HepG2 (cell line): ENCODE data around the gene MNX1. TPM values are rescaled to one million over a fixed set of nuclear protein-coding genes. Genes with fewer than 3 reads are reported as not detected.
A peak's percentile ranks its signal among the peaks of the same experiment; 100 is the strongest.

ENCODE experiments used
- NCOA2 ChIP-seq: sonication (generic); formaldehyde crosslinking; IDR thresholded peaks from 2 replicates; pipeline ENCODE4 v1.8.0; 2022; ENCODE audit warnings: inconsistent platforms
- NR2F2 ChIP-seq: IDR thresholded peaks from 2 replicates; pipeline ENCODE4 v1.6.1; 2012; ENCODE audit warnings: low read depth, inconsistent platforms, borderline replicate concordance
- POGZ ChIP-seq: sonication (generic); formaldehyde crosslinking; IDR thresholded peaks from 2 replicates; pipeline ENCODE4 v1.4.0; 2020; ENCODE audit warnings: mild to moderate bottlenecking, missing genetic modification reagents
- RELA ChIP-seq: sonication (generic); formaldehyde crosslinking; IDR thresholded peaks from 2 replicates; pipeline ENCODE4 v1.4.0; 2020; ENCODE audit warnings: missing genetic modification reagents
- TP53 ChIP-seq: sonication (generic); formaldehyde crosslinking; conservative IDR thresholded peaks from 2 replicates; pipeline ENCODE4 v1.4.0; 2020; ENCODE audit warnings: missing genetic modification reagents
- ZNF33B ChIP-seq: sonication (generic); formaldehyde crosslinking; IDR thresholded peaks from 2 replicates; pipeline ENCODE4 v1.5.1; 2020; ENCODE audit warnings: mild to moderate bottlenecking, missing genetic modification reagents
- ZNF543 ChIP-seq: sonication (generic); formaldehyde crosslinking; IDR thresholded peaks from 2 replicates; pipeline ENCODE4 v1.4.0; 2020; ENCODE audit warnings: mild to moderate bottlenecking, missing genetic modification reagents
- ZNF775 ChIP-seq: sonication (generic); formaldehyde crosslinking; IDR thresholded peaks from 2 replicates; pipeline ENCODE4 v1.4.0; 2020; ENCODE audit warnings: missing genetic modification reagents, mild to moderate bottlenecking, moderate library complexity, borderline replicate concordance
- ZNF782 ChIP-seq: sonication (generic); formaldehyde crosslinking; IDR thresholded peaks from 2 replicates; pipeline ENCODE4 v1.4.0; 2020; ENCODE audit warnings: missing genetic modification reagents, mild to moderate bottlenecking, borderline replicate concordance
- polyA plus RNA-seq, 8 experiments: library from polyadenylated mRNA; depleted of rRNA in 3 of 8; stranded (reverse) in 7 of 8; unstranded in 1 of 8; fragments of >200 nt; fragmentation: Illumina TruSeq in 4 of 8; extraction: Trizol in 4 of 8; gene quantifications; 2 replicates each; pipeline versions ENCODE4 v1.2.1 to v1.2.3, GENCODE V29; 2011 to 2016; ENCODE audit warnings: low read depth in 4 of 8, missing spikeins in 1 of 8, mixed read lengths in 1 of 8; ENCODE audit not compliant: insufficient read depth in 1 of 8
- total RNA-seq, 5 experiments: library from RNA; depleted of rRNA; stranded (reverse); fragments of >200 nt; fragmentation: Illumina TruSeq; extraction: Trizol; gene quantifications; 2 replicates each; pipeline ENCODE4 v1.2.3, GENCODE V29; 2016; ENCODE audit warnings: low read depth in 1 of 5
- TF ChIP-seq, protein P1 (sequence below): sonication (generic); formaldehyde crosslinking; IDR thresholded peaks from 2 replicates; pipeline ENCODE4 v1.4.0; 2020; ENCODE audit warnings: missing genetic modification reagents
- TF ChIP-seq, protein P2 (sequence below): sonication (generic); formaldehyde crosslinking; IDR thresholded peaks from 2 replicates; pipeline ENCODE4 v1.8.0; 2022; ENCODE audit warnings: mild to moderate bottlenecking, missing genetic modification reagents, moderate library complexity
- TF ChIP-seq, protein P3 (sequence below): sonication (generic); formaldehyde crosslinking; IDR thresholded peaks from 2 replicates; pipeline ENCODE4 v1.5.0; 2020; ENCODE audit warnings: missing genetic modification reagents
- TF ChIP-seq, protein P4 (sequence below): sonication (generic); formaldehyde crosslinking; IDR thresholded peaks from 2 replicates; pipeline ENCODE4 v1.5.0; 2020; ENCODE audit warnings: mild to moderate bottlenecking, missing genetic modification reagents
- TF ChIP-seq, protein P5 (sequence below): sonication (generic); formaldehyde crosslinking; IDR thresholded peaks from 2 replicates; pipeline ENCODE4 v1.8.0; 2022; ENCODE audit warnings: missing genetic modification reagents, mild to moderate bottlenecking, inconsistent platforms, borderline replicate concordance
- TF ChIP-seq, protein P6 (sequence below): fragments of 450-650 bp; IDR thresholded peaks from 2 replicates; pipeline ENCODE4 v1.6.1; 2017

The MNX1 gene
- total and polyA plus RNA-seq, 2 of the 13 experiments (the other 11 are each of a cell fraction or from before 2014, with no cell fraction given) = 0.94 to 6.1 TPM

DNA sequence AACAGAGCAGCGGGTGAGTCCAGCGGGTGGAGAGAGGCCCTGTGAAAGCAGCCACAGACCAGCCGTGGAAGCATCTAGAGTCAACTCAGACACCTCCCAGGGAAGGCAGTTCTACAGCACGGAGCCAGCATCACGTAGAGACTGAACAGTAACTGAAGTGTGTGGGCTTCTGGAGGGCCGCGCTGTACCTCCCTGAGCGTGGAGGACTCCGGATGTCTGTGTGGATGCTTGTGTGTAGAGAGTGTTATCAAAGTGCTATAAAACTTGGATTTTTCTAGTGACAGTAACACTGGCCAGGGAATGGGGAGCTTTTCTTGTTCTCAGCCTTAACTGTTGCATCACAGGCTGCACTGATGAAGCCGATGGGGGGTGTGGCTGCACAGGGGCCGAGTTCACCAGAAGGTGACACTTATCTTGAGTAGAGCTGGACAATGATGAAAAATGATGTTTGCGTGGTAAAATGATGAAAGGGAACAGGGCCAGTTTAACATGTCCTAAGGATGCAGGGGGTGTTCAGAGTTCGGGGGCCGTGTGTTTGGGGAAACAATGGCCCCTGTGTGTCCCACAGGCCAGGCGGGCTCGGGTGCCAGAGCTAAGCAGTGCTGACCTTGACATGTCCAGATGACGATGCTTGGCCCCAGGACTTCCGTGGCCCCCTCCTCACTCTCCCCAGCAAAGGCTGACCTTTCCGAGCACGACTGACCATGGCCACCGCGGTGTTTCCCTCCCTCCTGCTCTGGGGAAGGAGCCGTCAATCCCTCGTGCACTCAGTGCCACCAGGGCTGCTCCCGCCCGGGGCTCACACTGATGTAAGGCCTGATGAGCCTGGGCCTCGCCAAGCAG lies 21.9 kb downstream of the MNX1 start (continued):
- TF ChIP-seq ZNF33B (CRISPR knock-in tag) (no peak), NR2F2 (peak; percentile 92), ZNF775 (no peak), NCOA2 (CRISPR knock-in tag) (peak; percentile 90), ZNF543 (CRISPR knock-in tag) (no peak), ZNF782 (no peak; the same call in 1 of the 2 replicates), RELA (no peak), TP53 (no peak), POGZ (no peak)
- TF ChIP-seq, protein P1, sequence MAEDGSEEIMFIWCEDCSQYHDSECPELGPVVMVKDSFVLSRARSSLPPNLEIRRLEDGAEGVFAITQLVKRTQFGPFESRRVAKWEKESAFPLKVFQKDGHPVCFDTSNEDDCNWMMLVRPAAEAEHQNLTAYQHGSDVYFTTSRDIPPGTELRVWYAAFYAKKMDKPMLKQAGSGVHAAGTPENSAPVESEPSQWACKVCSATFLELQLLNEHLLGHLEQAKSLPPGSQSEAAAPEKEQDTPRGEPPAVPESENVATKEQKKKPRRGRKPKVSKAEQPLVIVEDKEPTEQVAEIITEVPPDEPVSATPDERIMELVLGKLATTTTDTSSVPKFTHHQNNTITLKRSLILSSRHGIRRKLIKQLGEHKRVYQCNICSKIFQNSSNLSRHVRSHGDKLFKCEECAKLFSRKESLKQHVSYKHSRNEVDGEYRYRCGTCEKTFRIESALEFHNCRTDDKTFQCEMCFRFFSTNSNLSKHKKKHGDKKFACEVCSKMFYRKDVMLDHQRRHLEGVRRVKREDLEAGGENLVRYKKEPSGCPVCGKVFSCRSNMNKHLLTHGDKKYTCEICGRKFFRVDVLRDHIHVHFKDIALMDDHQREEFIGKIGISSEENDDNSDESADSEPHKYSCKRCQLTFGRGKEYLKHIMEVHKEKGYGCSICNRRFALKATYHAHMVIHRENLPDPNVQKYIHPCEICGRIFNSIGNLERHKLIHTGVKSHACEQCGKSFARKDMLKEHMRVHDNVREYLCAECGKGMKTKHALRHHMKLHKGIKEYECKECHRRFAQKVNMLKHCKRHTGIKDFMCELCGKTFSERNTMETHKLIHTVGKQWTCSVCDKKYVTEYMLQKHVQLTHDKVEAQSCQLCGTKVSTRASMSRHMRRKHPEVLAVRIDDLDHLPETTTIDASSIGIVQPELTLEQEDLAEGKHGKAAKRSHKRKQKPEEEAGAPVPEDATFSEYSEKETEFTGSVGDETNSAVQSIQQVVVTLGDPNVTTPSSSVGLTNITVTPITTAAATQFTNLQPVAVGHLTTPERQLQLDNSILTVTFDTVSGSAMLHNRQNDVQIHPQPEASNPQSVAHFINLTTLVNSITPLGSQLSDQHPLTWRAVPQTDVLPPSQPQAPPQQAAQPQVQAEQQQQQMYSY = no peak
- TF ChIP-seq, protein P2, sequence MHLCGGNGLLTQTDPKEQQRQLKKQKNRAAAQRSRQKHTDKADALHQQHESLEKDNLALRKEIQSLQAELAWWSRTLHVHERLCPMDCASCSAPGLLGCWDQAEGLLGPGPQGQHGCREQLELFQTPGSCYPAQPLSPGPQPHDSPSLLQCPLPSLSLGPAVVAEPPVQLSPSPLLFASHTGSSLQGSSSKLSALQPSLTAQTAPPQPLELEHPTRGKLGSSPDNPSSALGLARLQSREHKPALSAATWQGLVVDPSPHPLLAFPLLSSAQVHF (CRISPR knock-in tag) = no peak
- TF ChIP-seq, protein P3, sequence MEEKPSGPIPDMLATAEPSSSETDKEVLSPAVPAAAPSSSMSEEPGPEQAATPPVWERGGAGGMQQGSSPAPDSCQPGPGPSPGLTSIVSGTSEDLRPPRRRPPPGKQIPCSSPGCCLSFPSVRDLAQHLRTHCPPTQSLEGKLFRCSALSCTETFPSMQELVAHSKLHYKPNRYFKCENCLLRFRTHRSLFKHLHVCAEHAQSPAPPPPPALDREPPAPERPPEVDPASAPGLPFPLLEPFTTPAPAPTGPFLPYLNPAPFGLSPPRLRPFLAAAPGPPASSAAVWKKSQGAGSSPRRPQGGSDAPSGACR (CRISPR knock-in tag) = no peak
- TF ChIP-seq, protein P4, sequence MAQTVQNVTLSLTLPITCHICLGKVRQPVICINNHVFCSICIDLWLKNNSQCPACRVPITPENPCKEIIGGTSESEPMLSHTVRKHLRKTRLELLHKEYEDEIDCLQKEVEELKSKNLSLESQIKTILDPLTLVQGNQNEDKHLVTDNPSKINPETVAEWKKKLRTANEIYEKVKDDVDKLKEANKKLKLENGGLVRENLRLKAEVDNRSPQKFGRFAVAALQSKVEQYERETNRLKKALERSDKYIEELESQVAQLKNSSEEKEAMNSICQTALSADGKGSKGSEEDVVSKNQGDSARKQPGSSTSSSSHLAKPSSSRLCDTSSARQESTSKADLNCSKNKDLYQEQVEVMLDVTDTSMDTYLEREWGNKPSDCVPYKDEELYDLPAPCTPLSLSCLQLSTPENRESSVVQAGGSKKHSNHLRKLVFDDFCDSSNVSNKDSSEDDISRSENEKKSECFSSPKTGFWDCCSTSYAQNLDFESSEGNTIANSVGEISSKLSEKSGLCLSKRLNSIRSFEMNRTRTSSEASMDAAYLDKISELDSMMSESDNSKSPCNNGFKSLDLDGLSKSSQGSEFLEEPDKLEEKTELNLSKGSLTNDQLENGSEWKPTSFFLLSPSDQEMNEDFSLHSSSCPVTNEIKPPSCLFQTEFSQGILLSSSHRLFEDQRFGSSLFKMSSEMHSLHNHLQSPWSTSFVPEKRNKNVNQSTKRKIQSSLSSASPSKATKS (CRISPR knock-in tag) = no peak
- TF ChIP-seq, protein P5, sequence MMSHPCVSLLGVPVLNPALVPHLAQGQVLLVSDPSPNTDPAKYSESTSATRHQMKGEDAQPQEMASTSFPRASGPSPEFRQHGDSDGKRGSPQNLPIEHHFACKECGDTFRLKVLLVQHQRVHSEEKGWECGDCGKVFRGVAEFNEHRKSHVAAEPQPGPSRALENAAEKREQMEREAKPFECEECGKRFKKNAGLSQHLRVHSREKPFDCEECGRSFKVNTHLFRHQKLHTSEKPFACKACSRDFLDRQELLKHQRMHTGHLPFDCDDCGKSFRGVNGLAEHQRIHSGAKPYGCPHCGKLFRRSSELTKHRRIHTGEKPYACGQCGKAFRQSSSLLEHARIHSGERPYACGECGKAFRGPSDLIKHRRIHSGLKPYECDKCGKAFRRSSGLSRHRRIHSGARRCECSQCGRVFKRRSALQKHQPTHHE (CRISPR knock-in tag) = no peak
- TF ChIP-seq, protein P6, sequence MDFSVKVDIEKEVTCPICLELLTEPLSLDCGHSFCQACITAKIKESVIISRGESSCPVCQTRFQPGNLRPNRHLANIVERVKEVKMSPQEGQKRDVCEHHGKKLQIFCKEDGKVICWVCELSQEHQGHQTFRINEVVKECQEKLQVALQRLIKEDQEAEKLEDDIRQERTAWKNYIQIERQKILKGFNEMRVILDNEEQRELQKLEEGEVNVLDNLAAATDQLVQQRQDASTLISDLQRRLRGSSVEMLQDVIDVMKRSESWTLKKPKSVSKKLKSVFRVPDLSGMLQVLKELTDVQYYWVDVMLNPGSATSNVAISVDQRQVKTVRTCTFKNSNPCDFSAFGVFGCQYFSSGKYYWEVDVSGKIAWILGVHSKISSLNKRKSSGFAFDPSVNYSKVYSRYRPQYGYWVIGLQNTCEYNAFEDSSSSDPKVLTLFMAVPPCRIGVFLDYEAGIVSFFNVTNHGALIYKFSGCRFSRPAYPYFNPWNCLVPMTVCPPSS = no peak
